SK-N-SH (cell line): ENCODE results near the gene CCDC122. TPM values are rescaled to one million over a fixed set of nuclear protein-coding genes. Genes with fewer than 3 reads are reported as not detected.

ENCODE experiments used
- CTCF ChIA-PET: fragments of 300-600, 350-600 bp; formaldehyde crosslinking; extraction: SDS; loops from one replicate; lab custom pipeline; 2021; lab: Yijun Ruan, JAX
- POLR2A ChIA-PET: fragments of 350-600 bp; sonication (Branson Sonifier 250); formaldehyde crosslinking; extraction: SDS; loops from one replicate; lab custom pipeline; 2020; ENCODE audit warnings: antibody characterized with exemption, inconsistent platforms; lab: Yijun Ruan, JAX
- DNase-seq: peaks from one replicate; pipeline ENCODE4 v3.0.0; 2012
- H2AFZ ChIP-seq: fragments of 200-600 bp; sonication (generic); 2 replicates; pipeline ENCODE4 v1.8.1; 2016; ENCODE audit warnings: antibody characterized with exemption, mild to moderate bottlenecking, low read depth
- H3F3A ChIP-seq: fragments of 200-600 bp; sonication (generic); replicated peaks from 2 replicates; pipeline ENCODE3; 2016; ENCODE audit warnings: antibody characterized with exemption, mild to moderate bottlenecking; ENCODE audit not compliant: insufficient read depth
- H3K27ac ChIP-seq, 2 experiments: fragments of 200-500 bp in 1 of 2; fragments of 200-600 bp in 1 of 2; sonication (Bioruptor generic) in 1 of 2; sonication (generic), shearing (Covaris generic) in 1 of 2; 2 replicates each; pipeline versions ENCODE4 v1.5.1 to v1.6.1; 2014 to 2016; ENCODE audit warnings: low read depth in 2 of 2, inconsistent platforms in 1 of 2, low read length in 1 of 2, mild to moderate bottlenecking in 1 of 2, mixed read lengths in 1 of 2
- H3K27me3 ChIP-seq: fragments of 200-600 bp; sonication (generic), shearing (Covaris generic); 2 replicates; pipeline ENCODE4 v1.6.1; 2016; ENCODE audit warnings: mixed run types; ENCODE audit not compliant: insufficient read depth
- H3K36me3 ChIP-seq, 2 experiments: fragments of 200-500 bp in 1 of 2; fragments of 200-600 bp in 1 of 2; sonication (Bioruptor generic) in 1 of 2; sonication (generic) in 1 of 2; replicated peaks in 1 of 2; 2 replicates each; pipeline versions ENCODE3 to v1.5.1; 2014 to 2016; ENCODE audit warnings: low read length in 1 of 2, mild to moderate bottlenecking in 1 of 2; ENCODE audit not compliant: insufficient read depth in 2 of 2, control insufficient read depth in 1 of 2
- H3K4me1 ChIP-seq, 2 experiments: fragments of 200-500 bp in 1 of 2; fragments of 200-600 bp in 1 of 2; sonication (Bioruptor generic) in 1 of 2; sonication (generic), shearing (Covaris generic) in 1 of 2; 2 replicates each; pipeline versions ENCODE4 v1.5.1 to v1.6.1; 2014 to 2016; ENCODE audit warnings: low read depth in 1 of 2, low read length in 1 of 2, mixed run types in 1 of 2; ENCODE audit not compliant: insufficient read depth in 2 of 2, control insufficient read depth in 1 of 2
- H3K4me2 ChIP-seq: fragments of 200-600 bp; sonication (generic), shearing (Covaris generic); 2 replicates; pipeline ENCODE4 v1.6.1; 2017; ENCODE audit warnings: mixed run types
- H3K4me3 ChIP-seq, 2 experiments: fragments of 200-500 bp in 1 of 2; fragments of 200-600 bp in 1 of 2; sonication (Bioruptor generic) in 1 of 2; sonication (generic), shearing (Covaris generic) in 1 of 2; 2 replicates each; pipeline versions ENCODE4 v1.5.1 to v1.8.1; 2014 to 2016; ENCODE audit warnings: low read depth in 2 of 2, inconsistent platforms in 1 of 2, low read length in 1 of 2, mild to moderate bottlenecking in 1 of 2, mixed read lengths in 1 of 2, moderate library complexity in 1 of 2
- H3K79me2 ChIP-seq: fragments of 200-600 bp; sonication (generic); 2 replicates; pipeline ENCODE4 v1.8.1; 2017; ENCODE audit warnings: mild to moderate bottlenecking; ENCODE audit not compliant: insufficient read depth
- H3K9ac ChIP-seq: fragments of 200-600 bp; sonication (generic); 2 replicates; pipeline ENCODE4 v1.6.1; 2017; ENCODE audit warnings: mixed run types
- H3K9me2 ChIP-seq: fragments of 200-600 bp; sonication (generic); 2 replicates; pipeline ENCODE4 v1.6.1; 2017; ENCODE audit warnings: mixed run types
- H3K9me3 ChIP-seq: fragments of 200-600 bp; sonication (generic); 2 replicates; pipeline ENCODE4 v1.6.1; 2017; ENCODE audit warnings: mixed run types, mild to moderate bottlenecking, moderate library complexity
- H4K20me1 ChIP-seq: fragments of 200-600 bp; sonication (generic); 2 replicates; pipeline ENCODE4 v1.6.1; 2017; ENCODE audit warnings: mild to moderate bottlenecking, mixed run types; ENCODE audit not compliant: insufficient read depth
- EP300 ChIP-seq, 2 experiments: IDR thresholded peaks; 2 replicates each; pipeline versions ENCODE4 v1.4.0 to v1.6.1; 2012; ENCODE audit warnings: borderline replicate concordance in 1 of 2, low read depth in 1 of 2, low read length in 1 of 2
- EZH2phosphoT487 ChIP-seq: fragments of 200-600 bp; sonication (generic); IDR thresholded peaks from 2 replicates; pipeline ENCODE4 v1.6.1; 2017; ENCODE audit warnings: low read depth, mixed run types, mild to moderate bottlenecking, antibody characterized with exemption, moderate library complexity, borderline replicate concordance
- FOXM1 ChIP-seq: IDR thresholded peaks from 2 replicates; pipeline ENCODE4 v1.4.0; 2012; ENCODE audit warnings: low read depth, mild to moderate bottlenecking
- GABPA ChIP-seq: IDR thresholded peaks from 2 replicates; pipeline ENCODE4 v1.4.0; 2012; ENCODE audit warnings: low read depth, mild to moderate bottlenecking
- JUND ChIP-seq: IDR thresholded peaks from 2 replicates; pipeline ENCODE4 v1.4.0; 2012
- RAD21 ChIP-seq: IDR thresholded peaks from 2 replicates; pipeline ENCODE4 v1.6.1; 2012; ENCODE audit warnings: mild to moderate bottlenecking, low read length
- RCOR1 ChIP-seq: fragments of 150-350 bp; IDR thresholded peaks from 2 replicates; pipeline ENCODE4 v1.6.1; 2017; ENCODE audit warnings: antibody characterized with exemption, low read length
- REST ChIP-seq: IDR thresholded peaks from 2 replicates; pipeline ENCODE4 v1.6.1; 2012; ENCODE audit warnings: mild to moderate bottlenecking, low read depth, low read length, moderate library complexity
- RXRA ChIP-seq: IDR thresholded peaks from 2 replicates; pipeline ENCODE4 v1.4.0; 2012; ENCODE audit warnings: low read depth, mild to moderate bottlenecking, borderline replicate concordance
- SMC3 ChIP-seq: IDR thresholded peaks from 2 replicates; pipeline ENCODE4 v1.6.1; 2012; ENCODE audit warnings: low read depth, low read length, improper control_type of control experiment
- TCF12 ChIP-seq: IDR thresholded peaks from 2 replicates; pipeline ENCODE4 v1.4.0; 2012
- TEAD4 ChIP-seq: IDR thresholded peaks from 2 replicates; pipeline ENCODE4 v1.4.0; 2012; ENCODE audit warnings: mild to moderate bottlenecking, borderline replicate concordance; ENCODE audit not compliant: insufficient read depth
- YY1 ChIP-seq: IDR thresholded peaks from 2 replicates; pipeline ENCODE4 v1.4.0; 2012; ENCODE audit warnings: low read depth, mild to moderate bottlenecking
- ZBTB33 ChIP-seq: IDR thresholded peaks from 2 replicates; pipeline ENCODE4 v1.4.0; 2012; ENCODE audit warnings: low read depth, borderline replicate concordance
- WGBS: methylation state at CpG from one replicate; pipeline ENCODE4 v1.1.6; 2017; ENCODE audit warnings: low lambda C conversion rate; 5-methylcytosine and 5-hydroxymethylcytosine counted together
- polyA plus RNA-seq, 3 experiments: library from polyadenylated mRNA; depleted of rRNA; stranded (reverse); fragments of >200 nt; gene quantifications; 2 replicates each; pipeline ENCODE4 v1.2.3, GENCODE V29; 2012
- TF ChIP-seq, protein P1 (sequence below): IDR thresholded peaks from 2 replicates; pipeline ENCODE4 v1.4.0; 2012; ENCODE audit warnings: low read depth, borderline replicate concordance

Gene CCDC122
- polyA plus RNA-seq, 1 of the 3 experiments (the other 2 are of a cell fraction), result 1.4 TPM

DNA sequence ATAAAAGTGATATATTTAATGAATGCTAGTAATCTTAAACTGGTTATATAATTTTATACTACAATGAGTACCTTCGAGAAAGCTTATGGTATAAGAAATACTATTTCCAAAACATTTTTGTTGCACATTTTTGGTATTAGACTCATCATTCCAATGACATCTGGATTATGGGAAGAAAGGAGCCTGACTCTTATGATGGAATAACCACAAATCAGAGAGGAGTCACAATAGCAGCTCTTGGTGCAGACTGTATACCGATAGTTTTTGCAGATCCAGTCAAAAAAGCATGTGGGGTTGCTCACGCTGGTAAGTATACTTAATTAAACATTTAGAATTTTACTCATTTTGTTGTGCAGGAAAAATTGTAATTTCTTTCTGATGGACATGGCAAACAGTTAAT lies 4.1 kb upstream of the CCDC122 start:
- TF ChIP-seq REST (no peak), RCOR1 (no peak), GABPA (no peak), EZH2phosphoT487 (no peak), ZBTB33 (no peak), JUND (no peak), RXRA (no peak), RAD21 (no peak), TCF12 (no peak)
- TF ChIP-seq, protein P1, sequence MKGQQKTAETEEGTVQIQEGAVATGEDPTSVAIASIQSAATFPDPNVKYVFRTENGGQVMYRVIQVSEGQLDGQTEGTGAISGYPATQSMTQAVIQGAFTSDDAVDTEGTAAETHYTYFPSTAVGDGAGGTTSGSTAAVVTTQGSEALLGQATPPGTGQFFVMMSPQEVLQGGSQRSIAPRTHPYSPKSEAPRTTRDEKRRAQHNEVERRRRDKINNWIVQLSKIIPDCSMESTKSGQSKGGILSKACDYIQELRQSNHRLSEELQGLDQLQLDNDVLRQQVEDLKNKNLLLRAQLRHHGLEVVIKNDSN, result no peak
- no peak overlapping the region for H2AFZ ChIP-seq
- H3K9me2 ChIP-seq, result no peaks in the 10 kb centered on the region
- ChIA-PET POLR2A (no interaction called here), CTCF (interaction anchor here (1.1 to 2.9 kb wide), 3 partner anchors 22 to 600 kb away, joined by 3 to 10 read pairs (median 4); no protein-coding TSS in a partner anchor)
- 93% methylated on average over 3 of the region's 3 CpGs for WGBS
- no peaks in the 10 kb centered on the region for H3F3A ChIP-seq
- no peaks in the 10 kb centered on the region for H3K27me3 ChIP-seq
- H4K20me1 ChIP-seq, result no peaks in the 10 kb centered on the region
- peaks cover 0 to 6% of the 10 kb centered on the region in 2 experiments; a peak in 3 of 4 replicates for H3K4me1 ChIP-seq
- no peaks in the 10 kb centered on the region for H3K9me3 ChIP-seq
- no peak overlapping the region for H3K4me3 ChIP-seq
- no peak overlapping the region for H3K27ac ChIP-seq
- H3K9ac ChIP-seq, result no peak overlapping the region
- DNase-seq, result no peak
- peaks cover 0 to 38% of the 10 kb centered on the region in 2 experiments for H3K36me3 ChIP-seq
- H3K4me2 ChIP-seq, result no peak overlapping the region
- peaks cover 8% of the 10 kb centered on the region; the same call in 1 of the 2 replicates for H3K79me2 ChIP-seq

DNA sequence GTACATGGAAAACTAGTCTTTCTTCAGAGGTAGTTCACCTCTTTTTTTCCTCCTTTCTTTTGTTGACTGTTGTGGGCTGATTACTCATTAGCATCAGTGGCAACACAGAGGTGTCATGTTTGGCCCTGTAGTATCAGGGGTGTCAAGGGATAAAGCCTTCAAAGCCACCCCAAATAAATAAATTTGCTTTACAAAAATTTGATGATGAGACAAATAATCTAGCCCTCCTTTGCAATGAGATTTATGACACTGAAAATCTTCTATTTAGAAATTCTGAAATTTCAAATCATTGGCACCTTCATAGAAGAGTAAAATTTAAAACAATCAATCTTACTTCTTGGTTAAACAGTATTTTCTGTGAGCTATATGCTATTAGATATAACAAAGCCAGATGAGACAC lies 2.0 kb upstream of the CCDC122 start:
- Histone ChIP-seq H3K9me2 (no peaks in the 10 kb centered on the region), H3K27ac (no peak overlapping the region), H3K79me2 (peaks cover 20% of the 10 kb centered on the region), H3K4me3 (no peak overlapping the region), H3K4me2 (0 out of 2 replicates have a peak overlapping the region, but pooled peaks have one; percentile 93), H3K36me3 (peaks cover 0 to 29% of the 10 kb centered on the region in 2 experiments), H2AFZ (no peak overlapping the region), H3K27me3 (no peaks in the 10 kb centered on the region), H3F3A (peaks cover 11% of the 10 kb centered on the region), H3K9ac (no peak overlapping the region), H3K4me1 (peaks cover 0 to 12% of the 10 kb centered on the region in 2 experiments; a peak in 3 of 4 replicates), H4K20me1 (no peaks in the 10 kb centered on the region), H3K9me3 (no peaks in the 10 kb centered on the region)
- ChIA-PET POLR2A (no interaction called here), CTCF (interaction anchor here (1.3 to 2.9 kb wide), 2 partner anchors 24 to 77 kb away, joined by 3 to 10 read pairs; no protein-coding TSS in a partner anchor)
- no peak for DNase-seq
- no peak for TF ChIP-seq TCF12
- no peak for TF ChIP-seq SMC3
- no peak for TF ChIP-seq RCOR1
- TF ChIP-seq YY1, result no peak
- TF ChIP-seq FOXM1, result no peak
- TF ChIP-seq TEAD4, result no peak
- no peak for TF ChIP-seq EP300 (IDR thresholded peaks at IDR 0.05; ENCODE audit: borderline replicate concordance in 1 of 2, low read depth in 1 of 2, low read length in 1 of 2)
